ENCODE measurements around the gene CALCB.

GRCh38 chr11:15104166-15104565 is 30.8 kb downstream of the CALCB start:
- TF ChIP-seq CTCF (IDR thresholded peaks at IDR 0.05): no peak
- TF ChIP-seq POLR2A (IDR thresholded peaks at IDR 0.05): no peak

Measured in gastroesophageal sphincter (tissue), 3 donors.